Stimulated activated CD4-positive, alpha-beta T cell treated with anti-CD3 and anti-CD28 coated beads, Interleukin-2, amount 100 ng/mL, for 48 hours (primary cell): ENCODE measurements around the gene CRYZL1.
A peak's percentile ranks its signal among the peaks of the same experiment; 100 is the strongest.
"Not testable (repeated sequence)": the region's sequence is repeated elsewhere in the genome, so short reads cannot be mapped to it uniquely, and the experiment has no call there.

Experiments
- DNase-seq, 2 donors: peaks; one replicate each; pipeline ENCODE4 v3.0.0-alpha.2; 2020

CRYZL1 gene

GRCh38 chr21:33660406-33660805 is 18.9 kb upstream of the CRYZL1 start:
- no peak for DNase-seq

DNA sequence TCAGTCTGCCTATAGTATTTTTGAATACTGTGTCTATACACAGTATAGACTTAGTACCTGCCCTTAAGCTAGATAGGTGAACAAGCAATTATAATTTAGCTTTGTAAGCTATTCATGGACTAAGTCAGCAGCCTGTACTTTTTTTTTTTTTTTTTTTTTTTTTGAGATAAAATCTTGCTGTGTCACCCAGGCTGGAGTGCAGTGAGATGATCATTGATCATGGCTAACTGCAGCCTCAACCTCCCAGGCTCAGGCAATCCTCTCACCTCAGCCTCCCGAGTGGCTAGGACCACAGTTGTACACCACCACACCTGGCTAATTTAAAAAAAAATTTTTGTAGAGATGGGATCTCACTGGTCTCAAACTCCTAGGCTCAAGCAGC is 18.0 kb upstream of the CRYZL1 start:
- DNase-seq, result no peak

DNA sequence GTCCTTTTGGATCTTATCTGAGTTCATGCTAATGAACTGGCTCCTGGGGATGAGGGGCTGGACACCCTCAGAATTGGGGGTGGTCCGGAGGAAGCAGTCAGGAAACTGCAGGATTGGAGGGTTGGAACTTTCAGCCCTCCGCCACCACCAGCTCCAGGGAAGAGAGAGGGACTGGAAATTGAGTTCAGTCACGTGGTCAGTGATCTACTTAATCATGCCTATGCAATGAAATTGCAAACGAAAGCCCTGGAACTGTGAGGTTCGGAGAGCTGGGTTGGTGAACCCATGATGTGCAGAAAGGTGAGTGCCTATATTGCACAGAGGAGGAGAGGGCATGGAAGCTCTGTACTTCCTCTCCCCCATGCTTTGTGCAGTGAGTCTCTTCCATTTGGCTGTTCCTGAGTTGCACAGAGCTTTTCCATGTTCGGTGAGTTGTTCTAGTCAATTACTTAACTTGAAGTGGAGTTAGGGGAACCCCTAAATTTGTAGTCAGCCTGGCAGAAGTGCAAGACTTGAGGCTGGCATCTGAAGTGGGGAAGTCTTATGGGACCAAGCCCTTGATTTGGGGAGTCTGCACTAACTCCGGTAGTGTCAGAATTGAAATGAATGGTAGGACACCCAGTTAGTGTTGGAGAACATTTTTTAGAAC is 17.5 kb upstream of the CRYZL1 start:
- DNase-seq, result no peak

DNA sequence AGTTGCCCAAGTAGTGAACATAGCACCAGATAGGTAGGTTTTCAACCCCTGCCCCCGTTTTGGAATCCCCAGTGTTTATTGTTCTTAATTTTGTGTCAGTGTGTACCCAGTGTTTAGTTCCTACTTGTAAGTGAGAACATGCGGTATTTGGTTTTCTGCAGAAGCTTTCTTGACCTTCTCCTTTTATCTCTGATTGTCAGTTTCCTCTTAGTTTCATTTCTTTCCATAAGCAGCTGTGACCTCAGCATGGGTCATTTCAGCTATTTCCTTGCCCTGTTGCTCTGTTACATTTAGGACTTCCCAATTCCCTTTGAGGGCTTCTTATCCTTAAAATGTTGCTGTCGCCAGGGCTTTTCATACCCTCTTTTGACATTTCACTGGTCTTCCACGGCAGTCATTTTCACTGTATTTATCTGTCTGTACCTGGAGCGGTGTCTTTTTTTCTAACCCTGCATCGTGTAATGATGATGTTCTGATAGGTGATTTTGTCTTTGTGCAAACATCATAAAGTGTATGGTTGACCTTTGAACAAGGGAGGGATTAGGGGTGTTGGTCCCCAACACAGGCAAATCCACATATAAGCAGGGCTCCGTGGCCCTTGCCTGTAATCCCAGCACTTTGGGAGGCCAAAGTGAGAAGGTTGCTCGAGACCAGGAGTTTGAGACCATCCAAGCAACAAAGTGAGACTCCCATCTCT is 15.7 kb upstream of the CRYZL1 start:
- DNase-seq, result no peak

- no peak for DNase-seq
These were observed 14.2 kb upstream of the CRYZL1 start for GRCh38 chr21:33655588-33656221.

DNA sequence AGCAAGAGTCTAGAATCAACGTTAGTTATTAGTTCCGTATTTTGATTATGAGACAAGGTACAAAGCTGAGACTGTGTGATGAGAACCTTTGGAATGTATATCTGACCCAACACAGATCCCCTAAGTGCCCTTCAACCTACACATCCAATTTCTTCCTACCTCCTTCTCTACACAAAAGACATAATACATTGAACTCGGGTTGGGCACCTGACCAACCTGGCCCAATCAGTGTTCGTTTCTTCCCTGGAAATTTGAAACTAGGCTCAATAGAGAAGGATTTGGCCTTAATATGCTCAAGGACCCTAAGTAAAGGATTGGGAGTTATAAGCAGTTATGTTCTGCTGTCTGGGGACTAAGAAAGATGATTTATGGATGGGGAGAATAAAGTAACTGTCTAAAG is 12.9 kb upstream of the CRYZL1 start:
- no peak for DNase-seq

DNA sequence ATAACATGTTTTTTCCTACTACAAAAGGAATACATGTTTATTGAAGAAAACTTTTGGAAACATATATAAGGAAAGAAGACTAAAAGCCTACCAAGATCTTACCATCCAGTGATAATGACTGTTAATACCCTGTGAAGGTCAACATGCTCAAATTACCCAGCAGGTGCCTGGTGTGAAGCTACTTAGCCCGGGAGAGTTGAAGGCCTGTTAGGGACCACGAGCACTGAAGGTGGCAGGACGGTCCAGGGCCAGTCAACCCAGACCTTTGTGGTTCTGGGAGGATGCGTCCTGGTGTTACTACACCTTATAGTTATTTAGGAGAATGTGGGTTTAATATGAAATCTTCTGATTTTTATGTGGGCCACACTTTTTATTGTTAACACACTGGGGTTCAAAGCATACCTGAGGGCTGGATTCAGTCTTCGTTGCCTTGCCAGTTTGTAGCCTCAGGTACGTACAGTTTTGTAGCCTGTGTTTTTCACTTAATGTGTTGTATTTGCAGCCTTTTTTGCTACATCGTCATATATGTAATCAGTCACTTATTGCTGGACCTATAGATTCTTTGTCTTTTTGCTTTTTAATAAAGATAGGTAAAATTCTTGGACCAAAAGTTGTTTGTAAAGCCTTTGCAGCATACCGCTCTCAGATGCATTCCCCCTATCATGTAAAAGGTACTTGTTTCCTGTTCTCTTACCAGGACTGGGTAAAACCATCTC is 10.6 kb upstream of the CRYZL1 start:
- no peak for DNase-seq

GRCh38 chr21:33650929-33651509 is 9.5 kb upstream of the CRYZL1 start:
- no peak for DNase-seq

GRCh38 chr21:33650230-33650629 is 8.7 kb upstream of the CRYZL1 start:
- no peak for DNase-seq

GRCh38 chr21:33648555-33648954 is 7.0 kb upstream of the CRYZL1 start:
- no peak for DNase-seq

DNA sequence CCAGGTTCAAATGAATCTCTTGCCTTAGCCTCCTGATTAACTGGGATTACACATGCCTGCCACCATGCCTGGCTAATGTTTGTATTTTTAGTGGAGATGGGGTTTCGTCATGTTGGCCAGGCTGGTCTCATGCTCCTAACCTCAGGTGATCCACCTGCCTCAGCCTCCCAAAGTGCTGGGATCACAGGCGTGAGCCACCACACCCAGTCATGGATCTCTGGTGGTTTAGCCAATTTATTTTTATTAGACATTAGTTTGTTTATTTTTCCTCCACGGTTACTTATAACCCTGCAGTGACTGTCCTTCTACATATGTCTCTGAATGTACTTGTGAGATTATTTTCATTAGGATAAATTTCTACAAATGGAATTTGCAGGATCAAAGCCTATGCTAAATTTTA is 6.0 kb upstream of the CRYZL1 start:
- no peak for DNase-seq

DNA sequence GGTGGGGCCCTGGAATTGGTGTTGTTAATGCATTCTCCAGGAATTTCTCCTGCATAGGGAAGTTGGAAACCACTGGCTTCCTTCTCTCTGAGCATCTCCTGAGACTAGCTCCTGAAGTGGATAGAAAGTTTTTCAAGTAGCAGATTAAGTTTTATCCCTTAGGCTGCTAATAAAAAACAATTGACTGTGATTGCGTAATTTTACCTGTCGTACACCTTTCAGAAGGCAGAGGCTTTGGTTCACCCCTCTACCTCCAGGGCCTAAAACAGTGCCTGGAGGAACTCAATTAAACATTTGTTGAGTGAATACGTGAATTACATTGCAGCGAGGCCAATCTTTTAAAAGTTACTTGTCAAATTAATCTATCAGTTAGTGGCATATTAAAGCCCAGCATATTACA is 4.2 kb upstream of the CRYZL1 start:
- no peak for DNase-seq

- no peak for DNase-seq
These were observed 3.0 kb upstream of the CRYZL1 start for GRCh38 chr21:33644383-33645074.

GRCh38 chr21:33643658-33644311 is 2.2 kb upstream of the CRYZL1 start:
- DNase-seq, result no peak

GRCh38 chr21:33642896-33643657 is 1.5 kb upstream of the CRYZL1 start:
- peak; percentile 2 to 7 for DNase-seq

- peak; percentile 98 to 100 for DNase-seq
These were observed 720 bp upstream of the CRYZL1 start, which contains the start of gene ITSN1 for GRCh38 chr21:33642027-33642895. Gene ITSN1 (plus strand): TSS chr21:33642501. CDS start chr21:33718829, 76,328 bp downstream.

DNA sequence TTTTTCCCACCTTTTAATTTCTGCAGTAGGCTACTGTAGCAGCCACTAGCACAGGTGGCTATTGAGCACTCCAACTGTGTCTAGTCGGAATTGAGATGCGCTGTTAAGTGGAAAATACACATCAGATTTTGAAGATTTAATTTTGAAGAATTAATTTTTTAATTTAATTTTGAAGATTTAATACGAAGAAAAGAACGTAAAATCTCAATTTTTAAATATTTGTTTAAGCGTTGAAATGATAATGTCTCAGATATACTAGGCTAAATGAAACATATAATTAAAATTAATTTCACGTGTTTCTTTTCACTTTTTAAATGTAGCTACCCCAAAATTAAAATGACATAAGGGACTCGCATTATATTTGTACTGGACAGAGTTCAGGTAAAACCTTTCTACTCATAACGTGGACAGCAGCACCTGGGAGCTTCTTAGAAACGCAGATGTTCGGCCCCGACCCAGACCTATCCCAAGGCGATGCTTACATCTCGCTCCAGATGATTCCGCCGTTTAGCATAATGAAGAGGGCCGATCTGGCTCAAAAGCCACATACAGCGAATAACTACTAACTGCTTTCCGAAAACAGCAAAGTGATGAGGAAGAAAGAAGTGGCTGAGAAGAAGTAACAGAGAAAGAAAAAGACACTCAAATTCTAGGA is 717 bp downstream of the CRYZL1 start:
- DNase-seq, result no peak

- no peak for DNase-seq
These were observed 7.3 kb downstream of the CRYZL1 start for GRCh38 chr21:33634254-33634653.

DNA sequence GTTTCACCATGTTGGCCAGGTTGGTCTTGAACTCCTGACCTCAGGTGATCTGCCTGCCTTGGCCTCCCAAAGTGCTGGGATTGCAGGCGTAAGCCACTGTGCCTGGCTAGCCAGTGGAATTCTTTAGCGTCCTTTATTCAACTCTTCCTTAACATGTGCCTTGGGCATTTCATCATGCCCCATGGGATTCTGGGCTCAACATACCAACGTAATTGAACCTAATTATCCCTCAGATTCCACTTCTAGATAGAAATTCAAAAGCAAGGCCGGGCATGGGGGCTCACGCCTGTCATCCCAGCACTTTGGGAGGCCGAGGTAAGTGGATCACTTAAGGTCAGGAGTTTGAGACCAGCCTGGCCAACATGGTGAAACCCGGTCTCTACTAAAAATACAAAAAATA is 15.4 kb downstream of the CRYZL1 start:
- DNase-seq, result not testable (repeated sequence)

DNA sequence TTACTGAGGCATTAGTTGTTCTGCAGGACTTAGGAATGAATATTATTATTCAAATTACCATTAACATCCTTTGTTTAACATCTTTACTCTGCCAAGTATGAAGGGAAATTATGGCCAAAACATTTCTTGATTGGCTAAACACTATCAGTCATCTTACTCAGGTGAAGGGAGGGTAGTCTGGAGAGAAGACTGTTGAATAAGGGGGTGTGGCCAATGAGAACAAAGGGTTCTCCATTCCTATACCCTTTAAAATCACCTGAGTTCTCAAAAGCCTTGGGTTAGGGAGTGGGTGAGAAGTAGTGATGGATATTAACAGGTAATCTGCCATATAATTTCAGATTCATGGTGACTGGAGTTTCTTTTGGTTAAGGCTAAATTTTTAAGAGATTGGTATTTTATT is 19.3 kb downstream of the CRYZL1 start:
- no peak for DNase-seq
